Breast epithelium (tissue), 3 donors: ENCODE data around the gene PCP2.

Experiments used
- CTCF ChIP-seq, 3 donors: fragments of 450-650 bp; IDR thresholded peaks; one replicate each; pipeline ENCODE4 v1.5.1; 2016 to 2017; ENCODE audit warnings: antibody characterized with exemption in 3 of 3, mild to moderate bottlenecking in 3 of 3, moderate library complexity in 3 of 3
- POLR2A ChIP-seq: fragments of 450-650 bp; IDR thresholded peaks from one replicate; pipeline ENCODE4 v1.6.1; 2016; ENCODE audit warnings: antibody characterized with exemption, mild to moderate bottlenecking, moderate library complexity
- POLR2AphosphoS5 ChIP-seq, 3 donors: sonication (generic); formaldehyde crosslinking; IDR thresholded peaks; one replicate each; pipeline ENCODE4 v1.6.1; 2017; ENCODE audit warnings: antibody characterized with exemption in 3 of 3

- TF ChIP-seq CTCF (IDR thresholded peaks at IDR 0.05) (no peak), POLR2A (no peak), POLR2AphosphoS5 (IDR thresholded peaks at IDR 0.05) (no peak)
Observed at GRCh38 chr19:7624810-7625209, 8.7 kb downstream of the PCP2 start.
